HepG2 (cell line): ENCODE measurements around the gene KMT2B. TPM values are rescaled to one million over a fixed set of nuclear protein-coding genes. Genes with fewer than 3 reads are reported as not detected.

Experiments used
- AHR ChIP-seq: IDR thresholded peaks from 2 replicates; pipeline ENCODE4 v1.6.1; 2018; ENCODE audit warnings: missing genetic modification reagents, missing compliant biosample characterization
- CBFB ChIP-seq: sonication (generic); formaldehyde crosslinking; IDR thresholded peaks from 2 replicates; pipeline ENCODE4 v1.4.0; 2020; ENCODE audit warnings: missing genetic modification reagents
- CENPT ChIP-seq: sonication (generic); formaldehyde crosslinking; IDR thresholded peaks from 2 replicates; pipeline ENCODE4 v1.8.0; 2022; ENCODE audit warnings: low read depth, mild to moderate bottlenecking, moderate library complexity, missing genetic modification reagents
- CREB1 ChIP-seq, 2 experiments: fragments of 450-650 bp in 1 of 2; IDR thresholded peaks; 2 replicates each; pipeline ENCODE4 v1.6.1; 2016 to 2017; ENCODE audit warnings: control low read depth in 1 of 2, mild to moderate bottlenecking in 1 of 2, missing compliant biosample characterization in 1 of 2, missing genetic modification characterization in 1 of 2
- EP300 ChIP-seq, 3 experiments: sonication (generic) in 1 of 3; formaldehyde crosslinking in 1 of 3; IDR thresholded peaks; 2 replicates each; pipeline versions ENCODE4 v1.5.1 to v1.6.1; 2011 to 2020; ENCODE audit warnings: low read depth in 2 of 3, low read length in 2 of 3, borderline replicate concordance in 1 of 3, improper control_type of control experiment in 1 of 3, mild to moderate bottlenecking in 1 of 3, missing genetic modification reagents in 1 of 3, moderate library complexity in 1 of 3
- GFI1 ChIP-seq: sonication (generic); formaldehyde crosslinking; IDR thresholded peaks from 2 replicates; pipeline ENCODE4 v1.5.0; 2020; ENCODE audit warnings: missing genetic modification reagents, mild to moderate bottlenecking, borderline replicate concordance
- IRF2 ChIP-seq: IDR thresholded peaks from 2 replicates; pipeline ENCODE4 v1.6.1; 2018; ENCODE audit warnings: missing genetic modification reagents, missing compliant biosample characterization
- SATB2 ChIP-seq: sonication (generic); formaldehyde crosslinking; IDR thresholded peaks from 2 replicates; pipeline ENCODE4 v1.5.0; 2020; ENCODE audit warnings: missing genetic modification reagents
- SP5 ChIP-seq: IDR thresholded peaks from 2 replicates; pipeline ENCODE4 v1.6.1; 2016; ENCODE audit warnings: low read depth, borderline replicate concordance
- TOPORS ChIP-seq: sonication (generic); formaldehyde crosslinking; IDR thresholded peaks from 2 replicates; pipeline ENCODE4 v1.8.0; 2023; ENCODE audit warnings: mild to moderate bottlenecking, missing genetic modification reagents
- ZFP82 ChIP-seq: sonication (generic); formaldehyde crosslinking; IDR thresholded peaks from 2 replicates; pipeline ENCODE4 v1.5.1; 2020; ENCODE audit warnings: mild to moderate bottlenecking, missing genetic modification reagents, borderline replicate concordance
- ZFP90 ChIP-seq: sonication (generic); formaldehyde crosslinking; IDR thresholded peaks from 2 replicates; pipeline ENCODE4 v1.8.0; 2022; ENCODE audit warnings: missing genetic modification reagents, mild to moderate bottlenecking, inconsistent platforms, borderline replicate concordance
- ZNF143 ChIP-seq: sonication (generic); formaldehyde crosslinking; IDR thresholded peaks from 2 replicates; pipeline ENCODE4 v1.4.0; 2020; ENCODE audit warnings: missing genetic modification reagents
- ZNF30 ChIP-seq: sonication (generic); formaldehyde crosslinking; IDR thresholded peaks from 2 replicates; pipeline ENCODE4 v1.5.0; 2020; ENCODE audit warnings: mild to moderate bottlenecking, missing genetic modification reagents
- polyA plus RNA-seq, 8 experiments: library from polyadenylated mRNA; depleted of rRNA in 3 of 8; stranded (reverse) in 7 of 8; unstranded in 1 of 8; fragments of >200 nt; fragmentation: Illumina TruSeq in 4 of 8; extraction: Trizol in 4 of 8; gene quantifications; 2 replicates each; pipeline versions ENCODE4 v1.2.1 to v1.2.3, GENCODE V29; 2011 to 2016; ENCODE audit warnings: low read depth in 4 of 8, missing spikeins in 1 of 8, mixed read lengths in 1 of 8; ENCODE audit not compliant: insufficient read depth in 1 of 8
- total RNA-seq, 5 experiments: library from RNA; depleted of rRNA; stranded (reverse); fragments of >200 nt; fragmentation: Illumina TruSeq; extraction: Trizol; gene quantifications; 2 replicates each; pipeline ENCODE4 v1.2.3, GENCODE V29; 2016; ENCODE audit warnings: low read depth in 1 of 5
- TF ChIP-seq, protein P1 (sequence below): sonication (generic); formaldehyde crosslinking; IDR thresholded peaks from 2 replicates; pipeline ENCODE4 v1.5.0; 2020; ENCODE audit warnings: missing genetic modification reagents, mild to moderate bottlenecking, borderline replicate concordance
- TF ChIP-seq, protein P2 (sequence below): sonication (generic); formaldehyde crosslinking; IDR thresholded peaks from 2 replicates; pipeline ENCODE4 v1.8.0; 2022; ENCODE audit warnings: mild to moderate bottlenecking, missing genetic modification reagents, moderate library complexity
- TF ChIP-seq, protein P3 (sequence below): sonication (generic); formaldehyde crosslinking; IDR thresholded peaks from 2 replicates; pipeline ENCODE4 v1.8.1; 2022; ENCODE audit warnings: low read depth, mild to moderate bottlenecking, missing genetic modification reagents
- TF ChIP-seq, protein P4 (sequence below): sonication (generic); formaldehyde crosslinking; IDR thresholded peaks from 2 replicates; pipeline ENCODE4 v1.8.0; 2022; ENCODE audit warnings: missing genetic modification reagents, mild to moderate bottlenecking, borderline replicate concordance

Gene KMT2B
- total and polyA plus RNA-seq, 2 of the 13 experiments (the other 11 are each of a cell fraction or from before 2014, with no cell fraction given): 6.2 to 16.9 TPM

DNA sequence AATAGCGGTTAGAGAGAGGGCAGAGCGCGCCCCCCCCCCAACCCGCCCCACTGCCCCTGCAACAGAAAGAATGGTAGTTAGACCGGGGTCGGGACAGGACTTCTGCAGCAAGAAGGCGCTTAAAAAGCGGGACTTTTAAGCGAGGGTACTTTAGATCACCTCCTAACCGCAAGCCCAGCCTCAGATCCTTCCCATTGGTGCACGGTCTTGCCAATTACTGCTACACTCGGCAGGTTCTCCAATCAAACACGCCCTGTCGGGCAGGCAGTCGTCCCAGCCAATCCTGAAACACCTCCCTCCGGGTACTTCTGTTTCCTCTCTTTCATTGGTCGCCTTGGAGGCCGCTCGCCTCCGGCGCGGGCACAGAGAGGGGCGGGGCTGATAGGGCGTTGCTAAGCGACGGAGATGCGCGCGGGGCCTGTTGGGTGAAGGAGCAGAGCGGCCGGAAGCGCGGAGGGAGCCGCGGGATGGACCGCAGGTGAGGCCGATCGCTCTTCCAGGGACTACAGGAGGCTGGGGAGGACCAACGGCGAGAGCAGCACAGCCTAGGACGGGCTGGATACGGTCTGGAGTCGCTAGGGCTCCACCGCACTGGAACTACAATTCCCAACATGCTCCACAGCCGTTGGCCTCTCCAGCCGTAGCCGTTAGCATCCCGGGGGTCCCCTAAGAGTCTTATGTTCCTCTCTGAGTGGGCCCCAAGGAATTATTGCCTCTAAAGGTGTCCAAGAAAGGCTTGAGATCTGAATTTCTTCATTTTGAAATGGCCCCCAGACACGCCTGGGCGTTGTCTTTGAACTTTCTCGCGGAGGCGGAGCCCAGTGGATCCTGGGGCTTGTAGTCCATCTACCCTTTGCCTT is 40.2 kb downstream of the KMT2B start, which contains the start of gene PROSER3 (continued):
- TF ChIP-seq, protein P1, sequence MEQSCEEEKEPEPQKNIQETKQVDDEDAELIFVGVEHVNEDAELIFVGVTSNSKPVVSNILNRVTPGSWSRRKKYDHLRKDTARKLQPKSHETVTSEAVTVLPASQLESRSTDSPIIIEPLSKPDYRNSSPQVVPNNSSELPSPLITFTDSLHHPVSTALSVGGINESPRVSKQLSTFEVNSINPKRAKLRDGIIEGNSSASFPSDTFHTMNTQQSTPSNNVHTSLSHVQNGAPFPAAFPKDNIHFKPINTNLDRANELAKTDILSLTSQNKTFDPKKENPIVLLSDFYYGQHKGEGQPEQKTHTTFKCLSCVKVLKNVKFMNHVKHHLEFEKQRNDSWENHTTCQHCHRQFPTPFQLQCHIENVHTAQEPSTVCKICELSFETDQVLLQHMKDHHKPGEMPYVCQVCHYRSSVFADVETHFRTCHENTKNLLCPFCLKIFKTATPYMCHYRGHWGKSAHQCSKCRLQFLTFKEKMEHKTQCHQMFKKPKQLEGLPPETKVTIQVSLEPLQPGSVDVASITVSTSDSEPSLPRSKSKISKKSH (CRISPR knock-in tag): peak; percentile 76; the same call in 1 of the 2 replicates
- TF ChIP-seq CREB1 (IDR thresholded peaks at IDR 0.05) (peak; percentile 78), CREB1 (CRISPR knock-in tag; IDR thresholded peaks at IDR 0.05) (peak; percentile 87), SP5 (CRISPR knock-in tag) (peak; percentile 59; the same call in 1 of the 2 replicates), GFI1 (CRISPR knock-in tag) (no peak), EP300 (IDR thresholded peaks at IDR 0.05; ENCODE audit: low read depth in 2 of 2, low read length in 2 of 2) (no peak), EP300 (CRISPR knock-in tag; IDR thresholded peaks at IDR 0.05; ENCODE audit: borderline replicate concordance) (no peak), TOPORS (CRISPR knock-in tag) (peak; percentile 38; the same call in 1 of the 2 replicates), ZFP90 (CRISPR knock-in tag) (peak; percentile 71; the same call in 1 of the 2 replicates), IRF2 (0 out of 2 replicates have a peak, but pooled peaks have one; percentile 38), ZNF30 (CRISPR knock-in tag) (no peak), ZNF143 (CRISPR knock-in tag) (peak; percentile 91), CBFB (CRISPR knock-in tag) (peak; percentile 97), SATB2 (CRISPR knock-in tag) (no peak), CENPT (CRISPR knock-in tag) (no peak), AHR (CRISPR knock-in tag) (peak; percentile 42; the same call in 1 of the 2 replicates), ZFP82 (CRISPR knock-in tag) (no peak)
- TF ChIP-seq, protein P2, sequence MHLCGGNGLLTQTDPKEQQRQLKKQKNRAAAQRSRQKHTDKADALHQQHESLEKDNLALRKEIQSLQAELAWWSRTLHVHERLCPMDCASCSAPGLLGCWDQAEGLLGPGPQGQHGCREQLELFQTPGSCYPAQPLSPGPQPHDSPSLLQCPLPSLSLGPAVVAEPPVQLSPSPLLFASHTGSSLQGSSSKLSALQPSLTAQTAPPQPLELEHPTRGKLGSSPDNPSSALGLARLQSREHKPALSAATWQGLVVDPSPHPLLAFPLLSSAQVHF (CRISPR knock-in tag): no peak
- TF ChIP-seq, protein P3, sequence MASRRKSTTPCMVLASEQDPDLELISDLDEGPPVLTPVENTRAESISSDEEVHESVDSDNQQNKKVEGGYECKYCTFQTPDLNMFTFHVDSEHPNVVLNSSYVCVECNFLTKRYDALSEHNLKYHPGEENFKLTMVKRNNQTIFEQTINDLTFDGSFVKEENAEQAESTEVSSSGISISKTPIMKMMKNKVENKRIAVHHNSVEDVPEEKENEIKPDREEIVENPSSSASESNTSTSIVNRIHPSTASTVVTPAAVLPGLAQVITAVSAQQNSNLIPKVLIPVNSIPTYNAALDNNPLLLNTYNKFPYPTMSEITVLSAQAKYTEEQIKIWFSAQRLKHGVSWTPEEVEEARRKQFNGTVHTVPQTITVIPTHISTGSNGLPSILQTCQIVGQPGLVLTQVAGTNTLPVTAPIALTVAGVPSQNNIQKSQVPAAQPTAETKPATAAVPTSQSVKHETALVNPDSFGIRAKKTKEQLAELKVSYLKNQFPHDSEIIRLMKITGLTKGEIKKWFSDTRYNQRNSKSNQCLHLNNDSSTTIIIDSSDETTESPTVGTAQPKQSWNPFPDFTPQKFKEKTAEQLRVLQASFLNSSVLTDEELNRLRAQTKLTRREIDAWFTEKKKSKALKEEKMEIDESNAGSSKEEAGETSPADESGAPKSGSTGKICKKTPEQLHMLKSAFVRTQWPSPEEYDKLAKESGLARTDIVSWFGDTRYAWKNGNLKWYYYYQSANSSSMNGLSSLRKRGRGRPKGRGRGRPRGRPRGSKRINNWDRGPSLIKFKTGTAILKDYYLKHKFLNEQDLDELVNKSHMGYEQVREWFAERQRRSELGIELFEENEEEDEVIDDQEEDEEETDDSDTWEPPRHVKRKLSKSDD (CRISPR knock-in tag): no peak
- TF ChIP-seq, protein P4, sequence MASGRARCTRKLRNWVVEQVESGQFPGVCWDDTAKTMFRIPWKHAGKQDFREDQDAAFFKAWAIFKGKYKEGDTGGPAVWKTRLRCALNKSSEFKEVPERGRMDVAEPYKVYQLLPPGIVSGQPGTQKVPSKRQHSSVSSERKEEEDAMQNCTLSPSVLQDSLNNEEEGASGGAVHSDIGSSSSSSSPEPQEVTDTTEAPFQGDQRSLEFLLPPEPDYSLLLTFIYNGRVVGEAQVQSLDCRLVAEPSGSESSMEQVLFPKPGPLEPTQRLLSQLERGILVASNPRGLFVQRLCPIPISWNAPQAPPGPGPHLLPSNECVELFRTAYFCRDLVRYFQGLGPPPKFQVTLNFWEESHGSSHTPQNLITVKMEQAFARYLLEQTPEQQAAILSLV (CRISPR knock-in tag): peak; percentile 66; the same call in 1 of the 2 replicates
